ELF-1 (cell line): ENCODE data around the gene CHAD.
"Not testable (repeated sequence)": the region's sequence is repeated elsewhere in the genome, so short reads cannot be mapped to it uniquely, and the experiment has no call there.

Experiments used
- DNase-seq: peaks from one replicate; pipeline ENCODE4 v3.0.0-alpha.2; 2016; ENCODE audit warnings: low read depth, low spot score

CHAD gene

DNA sequence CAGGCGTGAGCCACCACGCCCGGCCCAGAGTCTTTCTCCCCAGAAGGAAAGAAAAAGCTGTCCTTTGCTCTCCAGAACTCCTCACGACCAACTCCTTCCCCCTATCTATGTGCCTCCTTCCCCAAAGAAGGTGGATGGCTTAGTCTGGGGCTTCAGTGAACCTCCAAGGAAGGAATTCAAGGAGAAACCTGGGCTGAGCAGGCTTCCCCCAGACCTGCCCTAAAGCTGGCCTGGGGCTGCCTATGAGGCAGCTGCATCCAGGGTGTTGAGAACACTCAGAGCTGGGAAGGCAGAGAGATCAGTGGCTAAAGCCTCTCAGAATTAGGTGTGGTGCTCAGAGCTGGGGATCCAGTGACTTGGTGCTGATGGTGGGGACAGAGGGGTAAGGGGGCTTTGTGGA is 38.9 kb downstream of the CHAD start:
- peak; percentile 56 for DNase-seq

DNA sequence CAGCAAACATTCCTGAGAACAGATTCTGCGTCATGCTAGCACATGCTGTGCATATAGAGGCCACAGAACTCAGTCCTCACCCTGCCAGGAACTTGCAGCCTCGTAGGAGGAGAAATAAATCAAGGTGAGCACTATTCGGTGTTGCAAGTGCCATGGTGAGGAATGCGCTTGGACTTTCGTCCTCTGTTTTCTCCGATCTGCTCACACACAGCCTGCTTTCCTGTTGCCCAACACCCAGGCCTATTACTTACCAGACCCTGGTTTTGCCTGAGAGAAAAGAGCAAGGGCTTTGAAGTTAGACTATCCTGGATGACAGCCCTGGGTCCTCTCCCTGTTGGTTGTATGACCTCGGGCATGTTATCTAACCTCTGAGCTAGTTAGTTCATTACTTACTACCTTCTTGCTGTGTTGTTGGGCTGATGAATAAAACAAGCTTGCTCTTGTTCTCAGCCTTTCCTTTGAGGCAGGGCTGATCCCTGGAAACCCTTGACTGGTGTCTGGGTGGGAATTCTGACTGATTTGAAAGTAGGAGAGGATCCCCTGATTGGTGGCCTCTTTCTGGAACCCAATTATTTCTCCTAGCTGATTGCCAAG is 39.8 kb downstream of the CHAD start:
- peak; percentile 80 for DNase-seq

DNA sequence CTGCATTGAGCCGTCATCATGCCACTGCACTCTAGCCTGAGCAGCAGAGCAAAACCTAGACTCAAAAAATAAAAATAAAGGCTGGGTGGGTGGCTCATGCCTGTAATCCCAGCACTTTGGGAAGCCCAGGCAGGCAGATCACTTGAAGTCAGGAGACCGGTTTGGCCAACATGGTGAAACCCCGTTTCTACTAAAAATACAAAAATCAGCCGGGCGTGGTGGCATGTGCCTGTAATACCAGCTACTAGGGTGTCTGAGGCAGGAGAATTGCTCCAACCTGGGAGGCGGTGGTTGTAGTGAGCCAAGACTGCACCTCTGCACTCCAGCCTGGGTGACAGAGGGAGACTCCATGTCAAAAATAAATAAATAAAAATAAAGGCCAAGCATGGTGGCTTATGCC is 40.6 kb downstream of the CHAD start:
- not testable (repeated sequence) for DNase-seq

GRCh38 chr17:50426814-50427787 is 41.6 kb downstream of the CHAD start:
- DNase-seq = peak; percentile 57

- no peak for DNase-seq
Observed at GRCh38 chr17:50426472-50426782, 42.3 kb downstream of the CHAD start.

DNA sequence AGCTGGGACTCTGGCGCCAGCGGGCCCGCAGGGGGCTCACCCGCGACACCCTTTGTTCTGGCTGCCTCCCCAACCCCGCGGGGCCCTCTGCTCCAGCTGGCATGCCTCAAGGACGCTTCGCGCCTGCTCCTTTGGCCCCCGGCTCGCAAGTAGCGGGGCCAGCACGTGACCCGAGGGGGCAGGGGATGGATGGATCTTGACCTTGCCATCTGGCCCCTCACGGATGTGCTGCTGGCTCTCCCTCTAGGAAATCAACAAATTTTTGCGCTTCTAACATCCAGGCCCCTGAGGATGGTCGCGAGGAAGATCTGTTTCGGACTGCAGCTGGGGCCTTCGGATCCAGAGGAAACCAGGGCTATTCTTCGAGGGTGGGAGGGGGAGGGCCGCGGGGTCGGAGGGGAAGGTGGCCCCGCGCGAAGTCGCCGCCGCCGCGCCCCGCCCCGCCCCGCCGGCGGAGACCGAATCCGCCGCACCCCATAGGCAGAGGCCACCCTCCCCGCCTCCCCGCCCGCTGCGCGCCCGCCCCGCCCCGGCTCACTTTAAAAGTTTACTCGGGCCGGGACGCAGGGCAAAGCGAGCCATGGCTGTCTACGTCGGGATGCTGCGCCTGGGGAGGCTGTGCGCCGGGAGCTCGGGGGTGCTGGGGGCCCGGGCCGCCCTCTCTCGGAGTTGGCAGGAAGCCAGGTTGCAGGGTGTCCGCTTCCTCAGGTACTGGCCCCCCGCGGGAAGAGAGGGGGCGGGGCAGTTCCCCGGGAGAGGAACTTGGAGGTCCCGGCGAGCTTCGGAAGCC is 42.8 kb downstream of the CHAD start, which contains the start of gene ACSF2:
TSS of gene ACSF2 (plus strand) at position 537 of the 790 bp plus-strand sequence. CDS start at position 581, 44 bp downstream.
- peak; percentile 34 for DNase-seq

DNA sequence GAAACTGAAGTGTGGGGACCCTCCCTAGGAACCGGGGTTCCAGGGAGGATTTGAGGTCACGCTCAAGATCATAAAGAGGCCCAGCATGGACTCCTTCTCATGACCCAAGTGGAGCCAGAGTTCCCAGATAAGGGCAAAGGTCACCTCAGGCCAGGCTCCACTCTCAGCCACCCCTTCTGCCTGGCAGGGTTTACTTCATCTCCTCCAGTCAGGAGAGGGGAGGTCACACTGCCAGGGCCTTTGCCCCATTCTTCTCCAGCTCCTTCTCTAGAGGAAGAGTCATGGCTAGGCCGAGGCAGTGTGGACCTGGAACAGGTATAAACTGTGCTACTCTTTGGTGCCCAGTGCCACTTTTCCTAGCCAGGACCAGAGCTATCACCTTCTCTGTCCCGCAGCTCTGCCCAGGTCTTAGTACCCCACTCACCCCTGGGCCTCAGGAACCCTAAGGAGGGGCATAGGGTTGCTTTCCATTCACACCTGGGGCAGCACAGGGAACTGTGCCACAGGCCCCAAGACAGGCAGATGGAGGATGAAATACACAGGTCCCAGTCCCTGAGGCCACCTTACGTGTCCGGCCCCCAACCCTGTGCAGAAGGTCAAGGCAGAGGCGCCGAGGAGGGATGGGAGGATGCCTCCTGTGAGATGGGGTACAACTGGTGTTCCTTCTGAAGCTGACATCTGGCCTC is 43.5 kb downstream of the CHAD start:
- no peak for DNase-seq

DNA sequence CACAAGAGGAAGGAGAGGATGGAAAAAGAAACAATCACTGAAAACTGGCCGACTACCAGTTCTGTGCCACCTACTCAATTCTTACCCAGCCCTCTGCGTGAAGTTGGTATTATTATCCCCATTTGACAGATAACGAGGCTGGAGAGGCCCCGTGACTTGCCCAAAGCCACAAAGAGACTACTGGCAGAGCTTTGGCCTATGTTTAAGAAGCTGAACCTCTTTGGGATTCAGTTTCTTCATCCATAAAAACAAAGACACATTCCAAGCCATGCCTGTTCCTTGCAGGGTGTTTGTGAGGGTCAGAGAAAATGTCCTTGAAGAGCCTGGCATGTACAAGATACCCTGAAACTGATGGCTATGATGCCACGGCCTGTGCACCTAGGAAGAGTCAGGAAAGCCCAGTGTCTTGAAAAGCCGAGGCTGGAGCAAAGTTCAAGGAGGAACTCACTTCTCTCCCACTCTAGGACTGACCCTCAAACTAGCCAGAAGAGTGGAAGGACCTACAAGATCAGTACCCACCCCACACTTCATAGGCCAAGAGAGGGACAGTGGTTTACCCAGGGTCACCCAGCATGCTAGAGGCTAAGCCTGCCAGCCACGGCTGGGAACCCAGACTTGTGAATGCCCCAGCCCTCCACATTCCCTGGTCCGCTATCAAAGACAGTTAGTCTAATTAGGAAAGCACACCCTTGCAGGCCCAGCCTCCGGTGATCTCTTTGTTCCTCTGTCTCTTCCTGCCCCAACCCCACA is 44.3 kb downstream of the CHAD start:
- no peak for DNase-seq

DNA sequence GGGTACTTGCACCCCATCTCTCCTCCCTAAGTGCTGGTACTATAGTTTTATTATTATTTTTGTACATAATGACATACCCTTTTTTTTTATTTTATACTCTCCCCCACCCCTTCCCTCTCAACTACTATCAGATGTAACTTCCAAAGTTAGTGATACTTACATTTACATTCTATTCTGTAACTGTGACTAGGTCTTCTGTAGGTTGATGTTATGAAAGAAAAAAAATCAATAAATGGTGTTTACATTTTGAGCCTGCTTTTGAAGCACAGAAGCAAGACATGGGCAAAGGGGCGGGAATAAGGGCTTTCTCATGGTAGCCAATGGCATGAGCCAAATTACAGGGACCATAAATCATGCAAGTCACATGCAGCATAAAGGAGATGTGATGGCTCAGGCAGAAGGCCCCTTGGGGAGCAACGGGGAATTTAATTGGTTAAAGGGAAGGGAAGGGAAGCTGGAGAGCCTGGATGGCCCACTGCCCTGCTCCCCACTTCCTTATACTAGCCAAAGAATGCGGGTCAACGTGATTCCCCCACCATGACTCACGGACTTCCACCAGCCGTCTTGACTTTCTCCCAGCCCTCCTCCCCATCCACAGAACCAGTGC is 45.0 kb downstream of the CHAD start:
- DNase-seq = peak; percentile 37

GRCh38 chr17:50422738-50423137 is 45.9 kb downstream of the CHAD start:
- DNase-seq = no peak

GRCh38 chr17:50421308-50422051 is 47.2 kb downstream of the CHAD start:
- DNase-seq = no peak

DNA sequence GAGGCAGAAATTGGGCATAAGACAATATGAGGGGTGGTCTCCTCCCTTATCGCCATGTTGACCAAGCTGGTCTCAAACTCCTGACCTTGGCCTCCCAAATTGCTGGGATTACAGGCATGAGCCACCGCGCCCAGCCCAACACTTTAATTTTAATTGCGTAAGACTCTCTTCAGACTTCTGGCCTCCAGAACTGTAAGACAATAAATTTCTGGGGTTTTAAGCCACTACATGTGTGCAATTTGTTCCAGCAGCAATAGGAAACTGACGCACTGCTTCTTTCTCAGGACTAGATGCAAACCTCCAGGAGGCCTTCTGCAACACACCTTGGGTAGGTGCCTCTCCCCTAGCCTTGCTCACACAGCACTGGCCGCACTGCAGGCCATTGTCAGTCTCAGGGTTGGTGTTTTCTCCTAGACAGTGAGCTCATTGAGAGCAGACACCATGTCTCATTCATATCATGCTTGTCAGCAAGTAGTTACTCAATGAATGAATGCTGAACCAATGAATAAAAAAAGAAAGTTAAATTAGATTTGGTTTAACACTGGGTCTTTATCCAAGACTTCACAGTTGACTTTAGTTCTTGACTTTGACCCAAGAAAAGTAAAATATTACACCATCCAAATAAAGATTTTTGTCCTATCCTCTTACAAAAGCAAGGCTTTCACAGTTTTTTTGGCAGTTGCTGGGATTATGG is 48.1 kb downstream of the CHAD start:
- no peak for DNase-seq

GRCh38 chr17:50419577-50419976 is 49.1 kb downstream of the CHAD start:
- not testable (repeated sequence) for DNase-seq

GRCh38 chr17:50414808-50415207 is 53.9 kb downstream of the CHAD start:
- no peak for DNase-seq
